ENCODE data around the gene PIK3C3. TPM values are rescaled to one million over a fixed set of nuclear protein-coding genes. Genes with fewer than 3 reads are reported as not detected.

Gene PIK3C3
- total RNA-seq, 1 experiment from 2014 or later, result 23.9 TPM

DNA sequence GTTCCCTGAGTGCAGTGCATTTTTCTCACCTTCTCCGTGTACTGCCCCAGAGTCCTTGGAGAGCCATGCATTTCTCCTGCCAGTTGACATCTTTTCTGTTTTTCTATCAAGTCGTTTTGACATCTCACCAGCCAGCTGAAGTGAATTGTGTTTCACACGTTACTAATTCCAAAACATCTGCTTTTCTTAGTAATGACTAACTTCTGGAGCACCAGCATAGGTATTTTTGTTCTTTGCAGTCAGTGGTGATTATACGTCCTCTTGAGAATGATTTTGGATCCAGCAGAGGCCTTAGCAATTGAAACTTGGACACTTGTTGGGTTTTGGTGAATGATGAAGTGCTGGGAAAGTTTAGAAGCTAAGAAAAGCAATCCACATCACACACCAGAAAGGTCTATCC lies 112.5 kb downstream of the PIK3C3 start:
- in situ Hi-C loops (cut with HindIII; ENCODE audit: low pct_unique_long_range_greater_than_20kb, low sequenced_read_pairs) (no loop called here), intact Hi-C loops (cut with micrococcal nuclease; ENCODE audit: unreplicated experiment) (no loop called here)
- no peak for DNase-seq (ENCODE audit: low read depth, low spot score)
- no peak for ATAC-seq
- Histone ChIP-seq H3K27ac (ENCODE audit: low read length) (no peak overlapping the region), H3K36me3 (ENCODE audit: control insufficient read depth, insufficient read depth, low read length) (no peaks in the 10 kb centered on the region), H3K4me3 (ENCODE audit: low read depth in 2 of 2, low read length in 2 of 2) (no peak overlapping the region), H3K9me3 (ENCODE audit: control insufficient read depth, insufficient read depth, low read depth, low read length) (no peaks in the 10 kb centered on the region), H3K27me3 (ENCODE audit: control insufficient read depth, insufficient read depth, low read length) (no peaks in the 10 kb centered on the region), H3K4me1 (ENCODE audit: control insufficient read depth, insufficient read depth, low read length) (no peaks in the 10 kb centered on the region)
- BruUV-seq (replicated peaks), result no TSS peak
- ChIA-PET CTCF (no interaction called here), POLR2A (no interaction called here)
- no peak for TF ChIP-seq TCF7L2 (IDR thresholded peaks at IDR 0.05; ENCODE audit: low read depth, low read length)
- TF ChIP-seq, protein P1, sequence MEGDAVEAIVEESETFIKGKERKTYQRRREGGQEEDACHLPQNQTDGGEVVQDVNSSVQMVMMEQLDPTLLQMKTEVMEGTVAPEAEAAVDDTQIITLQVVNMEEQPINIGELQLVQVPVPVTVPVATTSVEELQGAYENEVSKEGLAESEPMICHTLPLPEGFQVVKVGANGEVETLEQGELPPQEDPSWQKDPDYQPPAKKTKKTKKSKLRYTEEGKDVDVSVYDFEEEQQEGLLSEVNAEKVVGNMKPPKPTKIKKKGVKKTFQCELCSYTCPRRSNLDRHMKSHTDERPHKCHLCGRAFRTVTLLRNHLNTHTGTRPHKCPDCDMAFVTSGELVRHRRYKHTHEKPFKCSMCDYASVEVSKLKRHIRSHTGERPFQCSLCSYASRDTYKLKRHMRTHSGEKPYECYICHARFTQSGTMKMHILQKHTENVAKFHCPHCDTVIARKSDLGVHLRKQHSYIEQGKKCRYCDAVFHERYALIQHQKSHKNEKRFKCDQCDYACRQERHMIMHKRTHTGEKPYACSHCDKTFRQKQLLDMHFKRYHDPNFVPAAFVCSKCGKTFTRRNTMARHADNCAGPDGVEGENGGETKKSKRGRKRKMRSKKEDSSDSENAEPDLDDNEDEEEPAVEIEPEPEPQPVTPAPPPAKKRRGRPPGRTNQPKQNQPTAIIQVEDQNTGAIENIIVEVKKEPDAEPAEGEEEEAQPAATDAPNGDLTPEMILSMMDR (IDR thresholded peaks at IDR 0.05), result no peak
- TF ChIP-seq POLR2AphosphoS5 (IDR thresholded peaks at IDR 0.05; ENCODE audit: low read depth, low read length), result no peak
- TF ChIP-seq, protein P2, sequence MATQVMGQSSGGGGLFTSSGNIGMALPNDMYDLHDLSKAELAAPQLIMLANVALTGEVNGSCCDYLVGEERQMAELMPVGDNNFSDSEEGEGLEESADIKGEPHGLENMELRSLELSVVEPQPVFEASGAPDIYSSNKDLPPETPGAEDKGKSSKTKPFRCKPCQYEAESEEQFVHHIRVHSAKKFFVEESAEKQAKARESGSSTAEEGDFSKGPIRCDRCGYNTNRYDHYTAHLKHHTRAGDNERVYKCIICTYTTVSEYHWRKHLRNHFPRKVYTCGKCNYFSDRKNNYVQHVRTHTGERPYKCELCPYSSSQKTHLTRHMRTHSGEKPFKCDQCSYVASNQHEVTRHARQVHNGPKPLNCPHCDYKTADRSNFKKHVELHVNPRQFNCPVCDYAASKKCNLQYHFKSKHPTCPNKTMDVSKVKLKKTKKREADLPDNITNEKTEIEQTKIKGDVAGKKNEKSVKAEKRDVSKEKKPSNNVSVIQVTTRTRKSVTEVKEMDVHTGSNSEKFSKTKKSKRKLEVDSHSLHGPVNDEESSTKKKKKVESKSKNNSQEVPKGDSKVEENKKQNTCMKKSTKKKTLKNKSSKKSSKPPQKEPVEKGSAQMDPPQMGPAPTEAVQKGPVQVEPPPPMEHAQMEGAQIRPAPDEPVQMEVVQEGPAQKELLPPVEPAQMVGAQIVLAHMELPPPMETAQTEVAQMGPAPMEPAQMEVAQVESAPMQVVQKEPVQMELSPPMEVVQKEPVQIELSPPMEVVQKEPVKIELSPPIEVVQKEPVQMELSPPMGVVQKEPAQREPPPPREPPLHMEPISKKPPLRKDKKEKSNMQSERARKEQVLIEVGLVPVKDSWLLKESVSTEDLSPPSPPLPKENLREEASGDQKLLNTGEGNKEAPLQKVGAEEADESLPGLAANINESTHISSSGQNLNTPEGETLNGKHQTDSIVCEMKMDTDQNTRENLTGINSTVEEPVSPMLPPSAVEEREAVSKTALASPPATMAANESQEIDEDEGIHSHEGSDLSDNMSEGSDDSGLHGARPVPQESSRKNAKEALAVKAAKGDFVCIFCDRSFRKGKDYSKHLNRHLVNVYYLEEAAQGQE (IDR thresholded peaks at IDR 0.05; ENCODE audit: insufficient read depth in 1 of 2, low read depth in 2 of 2, low read length in 1 of 2), result no peak
- no peak for TF ChIP-seq SIN3A (IDR thresholded peaks at IDR 0.05; ENCODE audit: borderline replicate concordance, insufficient read depth, low read depth, low read length)

DNA sequence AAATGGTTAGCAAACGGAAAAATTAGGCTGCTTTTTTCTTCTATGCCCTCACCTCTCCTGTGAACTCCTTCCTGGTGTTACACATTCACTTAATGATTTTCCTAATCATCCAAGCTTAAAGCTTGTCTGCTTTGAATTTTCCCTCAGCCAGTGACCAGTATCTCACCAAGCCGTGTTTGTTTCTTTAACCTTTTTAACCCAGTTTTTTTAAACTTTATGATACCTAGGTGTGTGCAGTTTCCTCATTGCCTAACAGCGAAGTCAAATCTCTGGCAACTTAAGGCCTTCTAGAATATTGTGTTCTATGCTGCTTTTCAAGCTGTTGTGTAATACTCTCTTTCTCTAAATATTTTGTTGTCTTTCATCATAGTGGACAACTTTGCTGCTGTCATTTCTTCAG lies 113.0 kb downstream of the PIK3C3 start:
- in situ Hi-C loops (cut with HindIII; ENCODE audit: low pct_unique_long_range_greater_than_20kb, low sequenced_read_pairs), result no loop called here
- no peak overlapping the region for H3K27ac ChIP-seq (ENCODE audit: low read length)
- no peaks in the 10 kb centered on the region for H3K36me3 ChIP-seq (ENCODE audit: control insufficient read depth, insufficient read depth, low read length)
- TF ChIP-seq, protein P2 (IDR thresholded peaks at IDR 0.05; ENCODE audit: insufficient read depth in 1 of 2, low read depth in 2 of 2, low read length in 1 of 2), result no peak
- TF ChIP-seq, protein P1 (IDR thresholded peaks at IDR 0.05), result no peak
- ChIA-PET POLR2A (no interaction called here), CTCF (no interaction called here)
- H3K4me1 ChIP-seq (ENCODE audit: control insufficient read depth, insufficient read depth, low read length), result no peaks in the 10 kb centered on the region
- H3K4me3 ChIP-seq (ENCODE audit: low read depth in 2 of 2, low read length in 2 of 2), result no peak overlapping the region
- H3K27me3 ChIP-seq (ENCODE audit: control insufficient read depth, insufficient read depth, low read length), result no peaks in the 10 kb centered on the region
- DNase-seq (ENCODE audit: low read depth, low spot score), result no peak
- no peak for ATAC-seq
- no TSS peak for BruUV-seq (replicated peaks)
- intact Hi-C loops (cut with micrococcal nuclease; ENCODE audit: unreplicated experiment), result no loop called here
- no peaks in the 10 kb centered on the region for H3K9me3 ChIP-seq (ENCODE audit: control insufficient read depth, insufficient read depth, low read depth, low read length)

All from Panc1 (cell line).